HEK293 (cell line): ENCODE measurements around the gene VPS51.

ENCODE experiments used
- CTCF ChIA-PET: fragments of 350-600 bp; formaldehyde crosslinking; extraction: SDS; loops from one replicate; lab custom pipeline; 2021; ENCODE audit warnings: antibody characterized with exemption; lab: Yijun Ruan, JAX
- POLR2A ChIA-PET: fragments of 300-600 bp; formaldehyde crosslinking; extraction: SDS; loops from one replicate; lab custom pipeline; 2020; ENCODE audit warnings: antibody characterized with exemption, inconsistent platforms; lab: Yijun Ruan, JAX
- H3K27ac ChIP-seq: fragments of 200-500 bp; sonication (Bioruptor generic); 2 replicates; pipeline ENCODE4 v1.5.1; 2014; ENCODE audit warnings: low read depth, low read length, control low read depth, inconsistent platforms; ENCODE audit errors: extremely low read depth
- H3K36me3 ChIP-seq, 2 experiments: fragments of 200-500 bp in 1 of 2; sonication (Bioruptor generic) in 1 of 2; 1 replicate in 1 of 2; 2 replicates in 1 of 2; pipeline ENCODE4 v1.5.1; 2014 to 2017; ENCODE audit warnings: inconsistent platforms in 2 of 2, low read length in 2 of 2; ENCODE audit not compliant: control insufficient read depth in 2 of 2, insufficient read depth in 1 of 2
- H3K4me1 ChIP-seq: fragments of 200-500 bp; sonication (Bioruptor generic); 2 replicates; pipeline ENCODE4 v1.5.1; 2014; ENCODE audit warnings: mild to moderate bottlenecking, low read length, inconsistent platforms; ENCODE audit not compliant: control insufficient read depth, insufficient read depth
- H3K4me3 ChIP-seq: 2 replicates; pipeline ENCODE4 v1.5.1; 2011; ENCODE audit warnings: low read depth, mild to moderate bottlenecking, control low read depth, low read length, moderate library complexity
- H3K9me3 ChIP-seq: fragments of 200-500 bp; sonication (Bioruptor generic); 2 replicates; pipeline ENCODE4 v1.5.1; 2014; ENCODE audit warnings: low read depth, low read length, inconsistent platforms; ENCODE audit not compliant: control insufficient read depth, insufficient read depth
- KLF10 ChIP-seq: fragments of 450-650 bp; IDR thresholded peaks from 2 replicates; pipeline ENCODE4 v1.5.1; 2018; ENCODE audit warnings: missing biosample characterization, mild to moderate bottlenecking, missing genetic modification characterization
- KLF16 ChIP-seq: fragments of 450-650 bp; formaldehyde crosslinking; IDR thresholded peaks from 2 replicates; pipeline ENCODE4 v1.5.1; 2017; ENCODE audit warnings: missing biosample characterization, missing genetic modification characterization
- KLF7 ChIP-seq: fragments of 450-650 bp; formaldehyde crosslinking; IDR thresholded peaks from 2 replicates; pipeline ENCODE4 v1.5.1; 2016; ENCODE audit warnings: missing biosample characterization, missing genetic modification characterization, borderline replicate concordance
- REST ChIP-seq: fragments of 450-650 bp; formaldehyde crosslinking; IDR thresholded peaks from 2 replicates; pipeline ENCODE4 v1.5.1; 2016; ENCODE audit warnings: missing biosample characterization, missing genetic modification characterization
- SCRT2 ChIP-seq: fragments of 450-650 bp; formaldehyde crosslinking; IDR thresholded peaks from 2 replicates; pipeline ENCODE4 v1.5.1; 2016; ENCODE audit warnings: missing biosample characterization, missing genetic modification characterization
- ZBTB6 ChIP-seq: fragments of 450-650 bp; formaldehyde crosslinking; IDR thresholded peaks from 2 replicates; pipeline ENCODE4 v1.5.1; 2017; ENCODE audit warnings: missing biosample characterization, missing genetic modification characterization
- ZIC2 ChIP-seq: fragments of 450-650 bp; formaldehyde crosslinking; IDR thresholded peaks from 2 replicates; pipeline ENCODE4 v1.5.1; 2016; ENCODE audit warnings: missing biosample characterization, missing genetic modification characterization
- ZNF140 ChIP-seq: fragments of 450-650 bp; formaldehyde crosslinking; IDR thresholded peaks from 2 replicates; pipeline ENCODE4 v1.5.1; 2016; ENCODE audit warnings: missing biosample characterization, missing genetic modification characterization
- ZNF16 ChIP-seq: fragments of 450-650 bp; formaldehyde crosslinking; IDR thresholded peaks from 2 replicates; pipeline ENCODE4 v1.5.1; 2016; ENCODE audit warnings: low read depth, missing biosample characterization, missing genetic modification characterization
- ZNF37A ChIP-seq: fragments of 450-650 bp; IDR thresholded peaks from 2 replicates; pipeline ENCODE4 v1.5.1; 2018; ENCODE audit warnings: missing biosample characterization, missing genetic modification characterization
- ZNF404 ChIP-seq: fragments of 450-650 bp; formaldehyde crosslinking; IDR thresholded peaks from 2 replicates; pipeline ENCODE4 v1.5.1; 2017; ENCODE audit warnings: missing biosample characterization, missing genetic modification characterization
- ZNF514 ChIP-seq: fragments of 450-650 bp; formaldehyde crosslinking; IDR thresholded peaks from 2 replicates; pipeline ENCODE4 v1.5.1; 2016; ENCODE audit warnings: missing biosample characterization, missing genetic modification characterization
- ZNF585B ChIP-seq: fragments of 450-650 bp; formaldehyde crosslinking; IDR thresholded peaks from 2 replicates; pipeline ENCODE4 v1.5.1; 2016; ENCODE audit warnings: missing biosample characterization, missing genetic modification characterization
- ZNF600 ChIP-seq: fragments of 450-650 bp; formaldehyde crosslinking; IDR thresholded peaks from 2 replicates; pipeline ENCODE4 v1.5.1; 2016; ENCODE audit warnings: missing biosample characterization, missing genetic modification characterization
- ZNF623 ChIP-seq: fragments of 450-650 bp; formaldehyde crosslinking; IDR thresholded peaks from 2 replicates; pipeline ENCODE4 v1.5.1; 2016; ENCODE audit warnings: missing biosample characterization, missing genetic modification characterization
- ZNF660 ChIP-seq: fragments of 450-650 bp; IDR thresholded peaks from 2 replicates; pipeline ENCODE4 v1.5.1; 2018; ENCODE audit warnings: missing biosample characterization, mild to moderate bottlenecking, missing genetic modification characterization
- ZNF707 ChIP-seq: fragments of 450-650 bp; formaldehyde crosslinking; IDR thresholded peaks from 2 replicates; pipeline ENCODE4 v1.5.1; 2016; ENCODE audit warnings: missing biosample characterization, missing genetic modification characterization
- ZNF768 ChIP-seq: fragments of 450-650 bp; formaldehyde crosslinking; IDR thresholded peaks from 2 replicates; pipeline ENCODE4 v1.5.1; 2018; ENCODE audit warnings: missing biosample characterization, mild to moderate bottlenecking, missing genetic modification characterization
- ZNF785 ChIP-seq: fragments of 450-650 bp; formaldehyde crosslinking; IDR thresholded peaks from 2 replicates; pipeline ENCODE4 v1.5.1; 2016; ENCODE audit warnings: missing biosample characterization, missing genetic modification characterization
- ZSCAN23 ChIP-seq: fragments of 450-650 bp; formaldehyde crosslinking; IDR thresholded peaks from 2 replicates; pipeline ENCODE4 v1.5.1; 2016; ENCODE audit warnings: missing biosample characterization, missing genetic modification characterization
- TF ChIP-seq, protein P1 (sequence below): fragments of 450-650 bp; formaldehyde crosslinking; IDR thresholded peaks from 2 replicates; pipeline ENCODE4 v1.5.1; 2016; ENCODE audit warnings: missing biosample characterization, missing genetic modification characterization
- TF ChIP-seq, protein P2 (sequence below): fragments of 450-650 bp; formaldehyde crosslinking; IDR thresholded peaks from 2 replicates; pipeline ENCODE4 v1.5.1; 2016; ENCODE audit warnings: missing biosample characterization, missing genetic modification characterization, low read depth

Gene VPS51

GRCh38 chr11:65107078-65107477 is 11.1 kb downstream of the VPS51 start (continued):
- TF ChIP-seq ZNF623 (tag by site-specific recombination): no peak
- TF ChIP-seq, protein P1, sequence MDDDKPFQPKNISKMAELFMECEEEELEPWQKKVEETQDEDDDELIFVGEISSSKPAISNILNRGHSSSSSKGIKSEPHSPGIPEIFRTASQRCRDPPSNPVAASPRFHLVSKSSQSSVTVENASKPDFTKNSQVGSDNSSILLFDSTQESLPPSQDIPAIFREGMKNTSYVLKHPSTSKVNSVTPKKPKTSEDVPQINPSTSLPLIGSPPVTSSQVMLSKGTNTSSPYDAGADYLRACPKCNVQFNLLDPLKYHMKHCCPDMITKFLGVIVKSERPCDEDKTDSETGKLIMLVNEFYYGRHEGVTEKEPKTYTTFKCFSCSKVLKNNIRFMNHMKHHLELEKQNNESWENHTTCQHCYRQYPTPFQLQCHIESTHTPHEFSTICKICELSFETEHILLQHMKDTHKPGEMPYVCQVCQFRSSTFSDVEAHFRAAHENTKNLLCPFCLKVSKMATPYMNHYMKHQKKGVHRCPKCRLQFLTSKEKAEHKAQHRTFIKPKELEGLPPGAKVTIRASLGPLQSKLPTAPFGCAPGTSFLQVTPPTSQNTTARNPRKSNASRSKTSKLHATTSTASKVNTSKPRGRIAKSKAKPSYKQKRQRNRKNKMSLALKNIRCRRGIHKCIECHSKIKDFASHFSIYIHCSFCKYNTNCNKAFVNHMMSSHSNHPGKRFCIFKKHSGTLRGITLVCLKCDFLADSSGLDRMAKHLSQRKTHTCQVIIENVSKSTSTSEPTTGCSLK (tag by site-specific recombination): no peak
- no peak for TF ChIP-seq ZNF768
- TF ChIP-seq ZNF37A (tag by site-specific recombination): no peak
- TF ChIP-seq ZNF585B (tag by site-specific recombination): no peak

- Histone ChIP-seq H3K4me3 (no peak overlapping the region), H3K9me3 (no peaks in the 10 kb centered on the region), H3K36me3 (peaks cover 0 to 32% of the 10 kb centered on the region in 2 experiments; a peak in 2 of 3 replicates), H3K27ac (no peak overlapping the region), H3K4me1 (peaks cover 12% of the 10 kb centered on the region)
- CTCF ChIA-PET: interaction anchor here (1.1 to 1.7 kb wide), 2 partner anchors 9 to 95 kb away, joined by 5 to 6 read pairs; partner anchors contain the start of gene ZNHIT2
- TF ChIP-seq KLF10: no peak
- no peak for TF ChIP-seq SCRT2
- no peak for TF ChIP-seq KLF7 (tag by site-specific recombination)
- TF ChIP-seq ZSCAN23 (tag by site-specific recombination): no peak
- peak; percentile 36; the same call in 1 of the 2 replicates for TF ChIP-seq ZNF600 (tag by site-specific recombination)
- TF ChIP-seq, protein P2, sequence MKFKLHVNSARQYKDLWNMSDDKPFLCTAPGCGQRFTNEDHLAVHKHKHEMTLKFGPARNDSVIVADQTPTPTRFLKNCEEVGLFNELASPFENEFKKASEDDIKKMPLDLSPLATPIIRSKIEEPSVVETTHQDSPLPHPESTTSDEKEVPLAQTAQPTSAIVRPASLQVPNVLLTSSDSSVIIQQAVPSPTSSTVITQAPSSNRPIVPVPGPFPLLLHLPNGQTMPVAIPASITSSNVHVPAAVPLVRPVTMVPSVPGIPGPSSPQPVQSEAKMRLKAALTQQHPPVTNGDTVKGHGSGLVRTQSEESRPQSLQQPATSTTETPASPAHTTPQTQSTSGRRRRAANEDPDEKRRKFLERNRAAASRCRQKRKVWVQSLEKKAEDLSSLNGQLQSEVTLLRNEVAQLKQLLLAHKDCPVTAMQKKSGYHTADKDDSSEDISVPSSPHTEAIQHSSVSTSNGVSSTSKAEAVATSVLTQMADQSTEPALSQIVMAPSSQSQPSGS: no peak
- 0 out of 2 replicates have a peak, but pooled peaks have one; percentile 20 for TF ChIP-seq ZBTB6 (tag by site-specific recombination)
- POLR2A ChIA-PET: interaction anchor here (1.3 kb wide), 1 partner anchor 11 kb away, joined by 5 read pairs; the partner anchor contains the start of gene VPS51
Observed at GRCh38 chr11:65107751-65108468, 11.9 kb downstream of the VPS51 start.

DNA sequence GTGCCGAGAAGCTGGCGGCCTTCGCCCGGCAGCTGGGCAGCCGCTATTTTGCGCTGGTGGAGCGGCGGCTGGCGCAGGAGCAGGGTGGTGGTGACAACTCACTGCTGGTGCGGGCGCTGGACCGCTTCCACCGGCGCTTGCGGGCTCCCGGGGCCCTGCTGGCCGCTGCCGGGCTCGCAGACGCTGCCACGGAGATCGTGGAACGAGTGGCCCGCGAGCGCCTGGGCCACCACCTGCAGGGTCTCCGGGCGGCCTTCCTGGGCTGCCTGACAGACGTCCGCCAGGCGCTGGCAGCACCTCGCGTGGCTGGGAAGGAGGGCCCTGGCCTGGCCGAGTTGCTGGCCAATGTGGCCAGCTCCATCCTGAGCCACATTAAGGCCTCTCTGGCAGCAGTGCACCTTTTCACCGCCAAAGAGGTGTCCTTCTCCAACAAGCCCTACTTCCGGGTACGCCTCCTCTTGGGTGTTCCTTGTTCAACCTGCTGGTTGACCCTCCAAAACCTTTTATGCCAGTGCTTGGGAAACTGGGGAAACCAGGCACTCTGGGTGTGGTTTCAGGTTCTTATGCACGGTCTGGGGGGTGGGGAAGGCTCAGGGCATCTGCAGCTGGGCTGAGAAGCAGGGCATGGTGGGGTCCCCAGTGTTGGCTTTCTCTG is 12.6 kb downstream of the VPS51 start:
- Histone ChIP-seq H3K4me1 (peaks cover 14% of the 10 kb centered on the region), H3K36me3 (peaks cover 0 to 33% of the 10 kb centered on the region in 2 experiments; a peak in 2 of 3 replicates), H3K27ac (no peak overlapping the region), H3K9me3 (no peaks in the 10 kb centered on the region), H3K4me3 (no peak overlapping the region)
- POLR2A ChIA-PET: interaction anchor here (0.8 to 1.3 kb wide), 2 partner anchors 12 to 14 kb away, joined by 3 to 5 read pairs; partner anchors contain the start of genes FAU, MRPL49 and VPS51
- TF ChIP-seq ZIC2 (tag by site-specific recombination) (no peak), REST (tag by site-specific recombination) (no peak), ZNF404 (no peak), ZNF140 (tag by site-specific recombination) (no peak), KLF16 (tag by site-specific recombination) (no peak), ZNF707 (no peak), ZNF514 (tag by site-specific recombination) (no peak), ZNF16 (tag by site-specific recombination) (no peak), ZNF785 (tag by site-specific recombination) (no peak), ZNF660 (tag by site-specific recombination) (no peak)
- CTCF ChIA-PET: interaction anchor here (0.6 to 4.4 kb wide), 5 partner anchors 9 to 245 kb away, joined by 3 to 37 read pairs (median 5); partner anchors contain the start of genes FAU, MRPL49 and ZNHIT2
